Astrocyte (in vitro differentiated cells and primary cell): ENCODE results near the gene SIPA1. TPM values are rescaled to one million over a fixed set of nuclear protein-coding genes. Genes with fewer than 3 reads are reported as not detected.
"Not testable (repeated sequence)": the region's sequence is repeated elsewhere in the genome, so short reads cannot be mapped to it uniquely, and the experiment has no call there.

Experiments used
- DNase-seq: peaks from one replicate; pipeline ENCODE4 v3.0.0-alpha.2; 2010; ENCODE audit warnings: low read depth
- FAIRE-seq: peaks from 2 replicates; lab custom pipeline; 2011; peaks lifted over from hg19 to GRCh38; lab: Jason Lieb, UNC
- H2AFZ ChIP-seq: 2 replicates; pipeline ENCODE4 v1.6.0; 2012; ENCODE audit warnings: low read depth, low read length, inconsistent platforms
- H3K27ac ChIP-seq: 2 replicates; pipeline ENCODE4 v1.5.1; 2011; ENCODE audit warnings: low read depth, low read length, inconsistent platforms
- H3K27me3 ChIP-seq: 2 replicates; pipeline ENCODE4 v1.6.0; 2011; ENCODE audit warnings: low read length, inconsistent platforms; ENCODE audit not compliant: insufficient read depth
- H3K36me3 ChIP-seq: 2 replicates; pipeline ENCODE4 v1.5.1; 2011; ENCODE audit warnings: low read length, inconsistent platforms; ENCODE audit not compliant: insufficient read depth
- H3K4me1 ChIP-seq: 2 replicates; pipeline ENCODE4 v1.5.1; 2011; ENCODE audit warnings: low read length, inconsistent platforms; ENCODE audit not compliant: insufficient read depth
- H3K4me2 ChIP-seq: 2 replicates; pipeline ENCODE4 v1.6.0; 2012; ENCODE audit warnings: low read length, inconsistent platforms
- H3K4me3 ChIP-seq: 2 replicates; pipeline ENCODE4 v1.5.1; 2011; ENCODE audit warnings: low read depth, mild to moderate bottlenecking, low read length, inconsistent platforms; ENCODE audit not compliant: insufficient read depth
- H3K79me2 ChIP-seq: 2 replicates; pipeline ENCODE4 v1.6.0; 2012; ENCODE audit warnings: mild to moderate bottlenecking, low read length, inconsistent platforms; ENCODE audit not compliant: insufficient read depth
- H3K9ac ChIP-seq: 2 replicates; pipeline ENCODE4 v1.6.0; 2012; ENCODE audit warnings: mild to moderate bottlenecking, low read length, inconsistent platforms
- H3K9me3 ChIP-seq: 2 replicates; pipeline ENCODE4 v1.5.1; 2012; ENCODE audit warnings: low read depth, mild to moderate bottlenecking, low read length, inconsistent platforms; ENCODE audit not compliant: insufficient read depth
- H4K20me1 ChIP-seq: 2 replicates; pipeline ENCODE4 v1.6.0; 2012; ENCODE audit warnings: low read length, inconsistent platforms; ENCODE audit not compliant: insufficient read depth
- H3K27ac Mint-ChIP-seq: one replicate; pipeline ENCODE4 v1.8.0; 2021; ENCODE audit warnings: mild to moderate bottlenecking, mixed read lengths; ENCODE audit not compliant: unreplicated experiment
- H3K27me3 Mint-ChIP-seq: one replicate; pipeline ENCODE4 v1.8.0; 2021; ENCODE audit warnings: low read depth, mixed read lengths; ENCODE audit not compliant: unreplicated experiment
- H3K36me3 Mint-ChIP-seq: one replicate; pipeline ENCODE4 v1.8.0; 2021; ENCODE audit warnings: low read depth, mixed read lengths; ENCODE audit not compliant: unreplicated experiment
- H3K4me1 Mint-ChIP-seq: one replicate; pipeline ENCODE4 v1.8.0; 2021; ENCODE audit warnings: low read depth, mixed read lengths; ENCODE audit not compliant: unreplicated experiment
- H3K4me3 Mint-ChIP-seq: one replicate; pipeline ENCODE4 v1.8.0; 2021; ENCODE audit warnings: mild to moderate bottlenecking, moderate library complexity, mixed read lengths; ENCODE audit not compliant: unreplicated experiment
- H3K9me3 Mint-ChIP-seq: one replicate; pipeline ENCODE4 v1.8.0; 2021; ENCODE audit warnings: mild to moderate bottlenecking, mixed read lengths; ENCODE audit not compliant: unreplicated experiment
- CTCF ChIP-seq: IDR thresholded peaks from 2 replicates; pipeline ENCODE4 v1.5.1; 2011; ENCODE audit warnings: low read depth, mild to moderate bottlenecking, inconsistent platforms, low read length, moderate library complexity; ENCODE audit not compliant: insufficient read depth
- EZH2 ChIP-seq: IDR thresholded peaks from 2 replicates; pipeline ENCODE4 v1.6.1; 2012; ENCODE audit warnings: mild to moderate bottlenecking, low read length, inconsistent platforms; ENCODE audit not compliant: insufficient read depth
- total RNA-seq: library from RNA; stranded (reverse); gene quantifications from 2 replicates; pipeline ENCODE4 v1.2.1, GENCODE V29; 2021

SIPA1 gene
- total RNA-seq, 1 donor from 2014 or later = 26.7 TPM

- Histone ChIP-seq H3K36me3 (no peaks in the 10 kb centered on the region), H3K27me3 (peaks cover 15% of the 10 kb centered on the region), H3K27ac (no peak overlapping the region), H3K4me1 (no peaks in the 10 kb centered on the region), H3K9me3 (no peaks in the 10 kb centered on the region), H3K79me2 (no peaks in the 10 kb centered on the region), H3K9ac (no peak overlapping the region), H3K4me3 (no peak overlapping the region), H4K20me1 (no peaks in the 10 kb centered on the region), H3K4me2 (no peak overlapping the region), H2AFZ (no peak overlapping the region)
- H3K4me3 Mint-ChIP-seq = no peak overlapping the region
- peaks cover 14% of the 10 kb centered on the region for H3K27me3 Mint-ChIP-seq
- H3K9me3 Mint-ChIP-seq = no peaks in the 10 kb centered on the region
- no peak for DNase-seq
- H3K4me1 Mint-ChIP-seq = no peaks in the 10 kb centered on the region
- TF ChIP-seq CTCF = no peak
- no peak for TF ChIP-seq EZH2
- no peak for FAIRE-seq
- no peak overlapping the region for H3K27ac Mint-ChIP-seq
- no peaks in the 10 kb centered on the region for H3K36me3 Mint-ChIP-seq
Observed at GRCh38 chr11:65685981-65686380, 48.1 kb downstream of the SIPA1 start.

GRCh38 chr11:65691847-65692246 lies 53.9 kb downstream of the SIPA1 start:
- H3K27me3 Mint-ChIP-seq = peaks cover 13% of the 10 kb centered on the region
- H4K20me1 ChIP-seq, DNase-seq, H3K27ac ChIP-seq, H3K36me3 ChIP-seq, H3K27me3 ChIP-seq, H3K9me3 ChIP-seq, H3K27ac Mint-ChIP-seq, H3K4me3 Mint-ChIP-seq, FAIRE-seq, H3K79me2 ChIP-seq, H3K4me2 ChIP-seq, H2AFZ ChIP-seq, H3K4me1 ChIP-seq, H3K9me3 Mint-ChIP-seq, H3K4me1 Mint-ChIP-seq, H3K9ac ChIP-seq, H3K36me3 Mint-ChIP-seq, H3K4me3 ChIP-seq: not testable (repeated sequence)

DNA sequence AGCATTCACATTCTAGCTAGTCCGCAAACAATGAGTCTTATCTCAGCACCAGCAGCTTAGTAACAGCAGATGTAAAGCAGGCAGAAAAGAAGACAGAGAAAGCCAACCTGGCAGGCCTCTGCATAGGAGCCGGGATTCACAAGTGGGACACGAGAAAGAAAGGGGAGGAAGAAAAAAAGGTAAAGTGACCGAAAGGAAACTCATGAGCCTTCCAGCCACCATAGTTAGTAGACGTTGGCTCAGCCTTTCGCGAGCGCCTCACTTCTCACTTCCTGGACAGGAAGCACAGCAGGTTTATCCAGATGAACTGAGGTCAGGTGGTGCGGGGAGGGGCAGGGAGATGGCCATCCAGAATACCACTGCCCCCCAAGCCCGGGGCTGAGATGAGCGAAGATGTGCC lies 54.5 kb downstream of the SIPA1 start:
- Histone ChIP-seq H3K27ac (no peak overlapping the region), H3K4me1 (no peaks in the 10 kb centered on the region), H4K20me1 (no peaks in the 10 kb centered on the region), H3K4me3 (no peak overlapping the region), H3K9me3 (no peaks in the 10 kb centered on the region), H3K9ac (no peak overlapping the region), H3K4me2 (no peak overlapping the region), H2AFZ (no peak overlapping the region), H3K36me3 (no peaks in the 10 kb centered on the region), H3K27me3 (peaks cover 7% of the 10 kb centered on the region), H3K79me2 (no peaks in the 10 kb centered on the region)
- H3K4me3 Mint-ChIP-seq = no peak overlapping the region
- no peaks in the 10 kb centered on the region for H3K4me1 Mint-ChIP-seq
- TF ChIP-seq CTCF (no peak), EZH2 (no peak)
- peaks cover 15% of the 10 kb centered on the region for H3K27me3 Mint-ChIP-seq
- H3K9me3 Mint-ChIP-seq = no peaks in the 10 kb centered on the region
- no peak for DNase-seq
- H3K36me3 Mint-ChIP-seq = peaks cover 1% of the 10 kb centered on the region
- no peak overlapping the region for H3K27ac Mint-ChIP-seq
- FAIRE-seq = no peak
